Measurements from ENCODE around the gene EML5. TPM values are rescaled to one million over a fixed set of nuclear protein-coding genes. Genes with fewer than 3 reads are reported as not detected.

EML5 gene
- polyA plus RNA-seq, 3 donors, result not detected

GRCh38 chr14:88733121-88733520, 59.6 kb downstream of the EML5 start:
- Histone ChIP-seq H3K4me3 (replicated peaks in 1 of 3; ENCODE audit: low read depth in 2 of 3, low read length in 3 of 3) (no peak overlapping the region), H3K27ac (ENCODE audit: low read depth in 1 of 2, low read length in 2 of 2) (no peak overlapping the region), H3K9ac (ENCODE audit: insufficient read depth, low read length, poor library complexity, severe bottlenecking) (no peak overlapping the region), H3K27me3 (ENCODE audit: control insufficient read depth in 2 of 2, insufficient read depth in 2 of 2, low read length in 2 of 2) (no peaks in the 10 kb centered on the region), H3K4me1 (ENCODE audit: control insufficient read depth in 1 of 2, insufficient read depth in 2 of 2, low read length in 2 of 2) (no peaks in the 10 kb centered on the region), H4K20me1 (ENCODE audit: insufficient read depth, low read length) (no peaks in the 10 kb centered on the region), H3K4me2 (replicated peaks; ENCODE audit: extremely low read depth, low read length, poor library complexity, severe bottlenecking) (no peak overlapping the region), H2AFZ (ENCODE audit: insufficient read depth, low read depth, low read length, poor library complexity, severe bottlenecking) (no peak overlapping the region), H3K9me3 (replicated peaks in 1 of 2; ENCODE audit: control insufficient read depth in 1 of 2, insufficient read depth in 1 of 2, low read length in 2 of 2) (peaks cover 0 to 7% of the 10 kb centered on the region in 2 donors), H3K79me2 (ENCODE audit: insufficient read depth, low read length) (no peaks in the 10 kb centered on the region), H3K36me3 (replicated peaks in 1 of 2; ENCODE audit: control insufficient read depth in 1 of 2, insufficient read depth in 2 of 2, low read length in 2 of 2) (no peaks in the 10 kb centered on the region)
- peaks cover 0 to 10% (median 3%) of the 10 kb centered on the region in 7 donors for H3K9me3 Mint-ChIP-seq
- H3K36me3 Mint-ChIP-seq, result no peaks in the 10 kb centered on the region
- whole genome bisulfite sequencing (ENCODE audit: insufficient coverage), result 93% methylated on average over 1 of the region's 2 CpGs
- H3K4me3 Mint-ChIP-seq, result no peak overlapping the region
- H3K4me1 Mint-ChIP-seq, result no peaks in the 10 kb centered on the region
- no peak for DNase-seq
- H3K27me3 Mint-ChIP-seq (ENCODE audit: low read depth in 3 of 3), result peaks cover 0 to 1% (median 0%) of the 10 kb centered on the region in 3 donors
- intact Hi-C loops (cut with micrococcal nuclease), result no loop called here
- H3K27ac Mint-ChIP-seq, result no peak overlapping the region
- TF ChIP-seq CTCF (IDR thresholded peaks at IDR 0.05), result no peak

- no peak overlapping the region for H3K9ac ChIP-seq (ENCODE audit: insufficient read depth, low read length, poor library complexity, severe bottlenecking)
- H3K36me3 ChIP-seq (replicated peaks in 1 of 2; ENCODE audit: control insufficient read depth in 1 of 2, insufficient read depth in 2 of 2, low read length in 2 of 2), result no peaks in the 10 kb centered on the region
- TF ChIP-seq CTCF (IDR thresholded peaks at IDR 0.05), result no peak
- H3K27ac ChIP-seq (ENCODE audit: low read depth in 1 of 2, low read length in 2 of 2), result no peak overlapping the region
- Mint-ChIP-seq H3K9me3 (peaks cover 0 to 6% (median 3%) of the 10 kb centered on the region in 7 donors), H3K27me3 (ENCODE audit: low read depth in 3 of 3) (peaks cover 0 to 1% (median 0%) of the 10 kb centered on the region in 3 donors), H3K27ac (no peak overlapping the region), H3K4me1 (no peaks in the 10 kb centered on the region), H3K4me3 (no peak overlapping the region), H3K36me3 (no peaks in the 10 kb centered on the region)
- no peaks in the 10 kb centered on the region for H3K27me3 ChIP-seq (ENCODE audit: control insufficient read depth in 2 of 2, insufficient read depth in 2 of 2, low read length in 2 of 2)
- H4K20me1 ChIP-seq (ENCODE audit: insufficient read depth, low read length), result no peaks in the 10 kb centered on the region
- intact Hi-C loops (cut with micrococcal nuclease), result no loop called here
- no peaks in the 10 kb centered on the region for H3K4me1 ChIP-seq (ENCODE audit: control insufficient read depth in 1 of 2, insufficient read depth in 2 of 2, low read length in 2 of 2)
- H3K4me3 ChIP-seq (replicated peaks in 1 of 3; ENCODE audit: low read depth in 2 of 3, low read length in 3 of 3), result no peak overlapping the region
- no peak overlapping the region for H3K4me2 ChIP-seq (replicated peaks; ENCODE audit: extremely low read depth, low read length, poor library complexity, severe bottlenecking)
- H3K79me2 ChIP-seq (ENCODE audit: insufficient read depth, low read length), result no peaks in the 10 kb centered on the region
- no peaks in the 10 kb centered on the region for H3K9me3 ChIP-seq (replicated peaks in 1 of 2; ENCODE audit: control insufficient read depth in 1 of 2, insufficient read depth in 1 of 2, low read length in 2 of 2)
- no peak for DNase-seq
- no peak overlapping the region for H2AFZ ChIP-seq (ENCODE audit: insufficient read depth, low read depth, low read length, poor library complexity, severe bottlenecking)
Observed at GRCh38 chr14:88729159-88729558, 63.6 kb downstream of the EML5 start.
